ENCODE data around the gene REEP1.

The REEP1 gene, protein sequence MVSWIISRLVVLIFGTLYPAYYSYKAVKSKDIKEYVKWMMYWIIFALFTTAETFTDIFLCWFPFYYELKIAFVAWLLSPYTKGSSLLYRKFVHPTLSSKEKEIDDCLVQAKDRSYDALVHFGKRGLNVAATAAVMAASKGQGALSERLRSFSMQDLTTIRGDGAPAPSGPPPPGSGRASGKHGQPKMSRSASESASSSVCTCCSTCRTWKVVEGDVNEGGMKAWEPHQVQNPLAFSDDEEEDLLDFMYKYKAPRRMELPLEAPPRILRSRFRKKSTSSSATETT

DNA sequence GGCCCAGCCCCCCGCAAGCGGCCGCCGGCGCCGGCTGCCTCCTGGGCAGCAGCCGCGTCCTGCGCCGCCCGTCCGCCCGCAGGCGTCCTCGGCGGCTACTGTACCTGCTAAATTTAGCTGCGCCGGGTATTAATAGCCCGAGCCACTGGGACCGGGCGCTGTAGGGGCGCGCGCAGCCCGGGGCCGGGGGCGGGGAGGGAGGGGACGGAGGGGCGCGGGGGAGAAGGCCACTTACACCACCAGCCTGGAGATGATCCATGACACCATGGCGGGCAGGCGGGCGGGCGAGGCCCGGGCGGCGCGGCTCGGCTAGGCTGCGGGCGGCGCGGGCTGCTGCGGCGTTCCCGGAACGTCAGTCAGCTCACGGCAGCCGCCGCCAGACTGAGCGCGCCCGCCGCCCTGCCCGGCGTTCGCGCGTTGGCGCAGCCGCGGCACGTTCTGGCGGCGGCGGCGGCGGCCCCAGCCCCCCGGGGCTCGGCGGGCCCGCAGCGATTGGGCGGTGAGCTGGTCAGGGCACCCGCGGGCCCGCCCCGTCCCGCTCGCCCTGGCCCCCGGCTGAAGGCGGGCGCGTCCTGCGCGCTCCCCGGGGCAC lies at the start of gene REEP1:
REEP1 (minus strand) TSS at position 383 of the 592 bp plus-strand sequence; CDS start at position 267, 116 bp downstream.
- DNase-seq: no peak

DNA sequence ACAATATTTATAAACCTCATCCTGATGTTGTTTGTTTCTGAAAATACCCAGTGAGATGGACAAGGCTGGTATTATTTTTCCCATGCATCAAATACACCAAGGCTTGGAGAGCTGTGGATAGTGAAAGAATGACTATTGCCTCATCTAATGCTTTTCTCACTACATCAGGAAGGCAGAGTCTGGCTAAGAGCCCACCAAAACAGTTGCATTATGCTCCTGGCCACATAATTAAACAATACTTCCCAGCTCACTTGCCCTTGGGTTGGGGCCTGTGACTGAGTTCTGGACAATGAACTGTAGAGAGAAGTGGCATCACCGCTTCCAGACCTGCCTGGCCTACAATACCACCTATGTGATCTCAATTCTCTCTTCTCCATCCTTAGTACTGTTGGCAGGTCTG lies 46.4 kb upstream of the REEP1 start:
- no peak for DNase-seq

DNA sequence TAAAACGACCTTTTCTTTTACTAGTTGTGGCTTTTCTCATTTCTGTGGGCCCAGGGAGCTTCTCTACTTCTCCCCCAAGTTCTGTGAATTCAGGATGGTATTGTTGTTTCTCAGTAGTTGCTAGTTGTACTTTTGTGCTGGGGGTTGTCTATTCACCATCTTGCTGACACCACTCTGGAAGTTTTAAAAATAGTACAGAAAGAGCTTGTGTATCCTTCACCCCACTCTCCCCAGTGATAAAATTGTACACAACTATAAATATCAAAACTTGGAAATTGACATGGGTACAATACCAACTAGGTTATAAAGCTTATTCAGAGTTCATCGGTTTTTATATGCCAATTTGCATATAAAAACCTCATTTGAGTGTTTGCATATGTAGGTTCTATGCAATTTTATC lies 45.3 kb upstream of the REEP1 start:
- DNase-seq: no peak

DNA sequence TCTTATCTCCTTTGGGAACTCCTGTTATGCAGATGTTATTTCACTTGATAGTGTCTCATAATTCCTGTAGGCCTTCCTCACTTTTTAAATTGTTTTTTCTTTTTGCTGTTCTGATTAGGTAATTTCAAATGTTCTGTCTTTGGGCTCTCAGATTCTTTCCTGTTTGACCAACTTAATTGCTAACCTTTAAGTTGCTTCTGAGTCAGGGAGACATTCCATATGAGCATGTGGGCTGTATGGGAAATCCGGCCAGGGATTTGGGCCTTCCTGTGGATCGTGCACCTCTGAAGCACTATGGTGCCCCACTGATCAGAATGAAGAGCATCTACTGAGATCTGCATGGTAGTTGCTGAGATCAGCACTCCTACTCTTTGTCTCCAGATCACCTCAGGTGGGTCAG lies 44.7 kb upstream of the REEP1 start:
- DNase-seq: no peak

- no peak for DNase-seq
Measured at GRCh38 chr2:86378469-86378868, 41.0 kb upstream of the REEP1 start.

DNA sequence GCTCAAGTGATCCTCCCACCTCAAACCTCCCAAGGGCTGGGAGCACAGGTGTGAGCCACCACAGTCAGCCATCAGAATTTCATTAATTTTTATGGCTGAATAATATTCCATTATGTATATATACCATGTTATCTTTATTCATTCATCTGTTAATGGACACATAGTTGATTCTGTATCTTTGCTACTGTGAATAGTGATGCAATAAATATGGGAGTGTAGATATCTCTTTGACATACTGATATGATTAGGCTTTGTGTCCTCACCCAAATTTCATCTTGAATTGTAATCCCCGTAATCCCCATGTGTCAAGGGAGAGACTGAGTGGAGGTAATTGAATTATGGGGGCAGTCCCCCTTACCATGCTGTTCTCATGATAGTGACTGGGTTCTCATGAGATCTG lies 38.2 kb upstream of the REEP1 start:
- no peak for DNase-seq

GRCh38 chr2:86372641-86373502 lies 35.4 kb upstream of the REEP1 start:
- no peak for DNase-seq

DNA sequence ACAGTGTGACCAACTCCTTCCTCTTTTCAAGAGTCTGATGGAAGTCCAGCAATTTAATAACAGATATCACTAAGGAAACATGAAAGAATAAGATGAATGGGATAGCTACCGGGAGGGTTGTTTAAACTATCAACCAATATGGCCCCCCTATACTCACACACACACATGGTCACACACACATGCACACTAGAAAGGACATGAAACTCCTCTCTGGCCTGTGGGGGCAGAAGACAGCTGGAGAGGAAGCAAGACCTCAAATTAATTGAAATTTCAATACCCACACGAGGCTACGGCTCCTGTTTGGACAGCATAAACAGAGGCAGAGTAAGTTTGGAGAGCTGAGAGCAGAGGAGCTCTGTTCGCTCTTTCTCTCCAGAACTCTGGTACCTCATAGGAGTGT lies 34.7 kb upstream of the REEP1 start:
- DNase-seq: no peak

DNA sequence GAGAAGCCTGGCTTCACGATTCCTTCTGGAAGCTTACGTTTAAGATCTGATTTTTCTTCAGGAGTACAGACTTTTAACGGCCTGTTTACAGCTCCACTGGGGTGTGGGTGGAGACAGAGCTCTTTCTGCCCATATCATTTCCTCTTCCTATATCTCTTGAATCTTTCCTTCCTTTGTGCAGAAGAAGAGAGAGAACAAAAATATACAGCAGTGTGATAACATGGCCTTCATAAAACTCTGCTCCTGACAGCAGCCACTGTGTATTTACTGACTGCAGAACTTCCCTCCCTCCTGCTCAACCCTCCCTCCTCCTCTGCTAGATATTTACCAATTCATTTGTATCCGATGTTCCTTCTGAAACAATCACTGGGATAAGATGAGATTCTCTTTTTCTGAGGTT lies 34.1 kb upstream of the REEP1 start:
- no peak for DNase-seq

DNA sequence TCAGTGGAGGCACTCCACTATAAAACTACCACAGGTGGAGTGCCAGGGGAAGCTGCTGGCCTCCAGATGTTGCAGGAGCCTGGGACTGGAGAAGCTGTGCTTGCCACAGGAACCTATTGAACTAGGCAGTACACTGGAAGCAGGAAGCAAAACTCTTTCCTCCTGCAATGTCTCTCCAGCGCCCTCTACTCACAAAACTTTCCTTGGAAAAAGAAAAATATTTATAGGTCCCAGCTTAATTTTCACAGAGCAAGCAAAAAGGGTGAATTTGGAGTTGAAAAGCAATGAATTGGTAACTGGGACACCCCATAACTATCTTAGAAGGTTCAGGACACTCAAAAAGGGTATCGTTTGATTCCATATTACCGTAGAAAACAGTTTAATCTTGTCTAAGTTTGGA lies 33.2 kb upstream of the REEP1 start:
- DNase-seq: no peak

DNA sequence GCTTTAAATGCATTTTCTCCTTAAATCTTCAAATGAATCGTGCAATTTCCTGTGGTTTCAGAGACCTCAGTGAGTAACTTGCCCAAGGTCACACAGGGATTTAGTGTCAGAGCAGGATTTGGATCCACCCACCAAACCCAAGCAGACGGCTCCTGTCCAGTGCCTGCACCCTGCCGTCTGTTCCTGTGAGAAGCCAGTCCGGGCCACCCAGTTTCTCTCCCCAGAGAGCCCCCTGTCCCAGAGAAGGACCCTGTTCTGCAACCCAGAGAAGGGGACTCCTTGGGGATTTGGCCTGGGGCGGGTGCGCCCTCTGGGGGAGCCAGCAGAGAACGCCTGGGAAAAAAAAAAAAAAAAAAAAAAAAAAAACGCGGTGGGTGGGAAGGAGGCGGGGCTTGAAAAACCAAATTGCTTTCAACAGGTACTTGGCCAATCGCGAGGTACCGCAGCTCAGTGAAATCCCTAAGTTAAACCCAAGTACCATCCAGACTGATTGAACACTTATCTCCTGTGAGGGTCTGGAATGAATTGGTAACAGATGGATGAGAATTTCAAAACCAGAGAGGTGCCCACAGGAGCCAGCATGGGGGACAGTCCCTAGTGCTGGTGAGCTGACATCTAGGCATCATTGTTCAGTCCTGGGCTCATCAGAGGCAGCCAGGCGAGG lies 30.9 kb upstream of the REEP1 start:
- DNase-seq: peak; percentile 15 to 16

- no peak for DNase-seq
Measured at GRCh38 chr2:86367499-86367777, 30.0 kb upstream of the REEP1 start.

DNA sequence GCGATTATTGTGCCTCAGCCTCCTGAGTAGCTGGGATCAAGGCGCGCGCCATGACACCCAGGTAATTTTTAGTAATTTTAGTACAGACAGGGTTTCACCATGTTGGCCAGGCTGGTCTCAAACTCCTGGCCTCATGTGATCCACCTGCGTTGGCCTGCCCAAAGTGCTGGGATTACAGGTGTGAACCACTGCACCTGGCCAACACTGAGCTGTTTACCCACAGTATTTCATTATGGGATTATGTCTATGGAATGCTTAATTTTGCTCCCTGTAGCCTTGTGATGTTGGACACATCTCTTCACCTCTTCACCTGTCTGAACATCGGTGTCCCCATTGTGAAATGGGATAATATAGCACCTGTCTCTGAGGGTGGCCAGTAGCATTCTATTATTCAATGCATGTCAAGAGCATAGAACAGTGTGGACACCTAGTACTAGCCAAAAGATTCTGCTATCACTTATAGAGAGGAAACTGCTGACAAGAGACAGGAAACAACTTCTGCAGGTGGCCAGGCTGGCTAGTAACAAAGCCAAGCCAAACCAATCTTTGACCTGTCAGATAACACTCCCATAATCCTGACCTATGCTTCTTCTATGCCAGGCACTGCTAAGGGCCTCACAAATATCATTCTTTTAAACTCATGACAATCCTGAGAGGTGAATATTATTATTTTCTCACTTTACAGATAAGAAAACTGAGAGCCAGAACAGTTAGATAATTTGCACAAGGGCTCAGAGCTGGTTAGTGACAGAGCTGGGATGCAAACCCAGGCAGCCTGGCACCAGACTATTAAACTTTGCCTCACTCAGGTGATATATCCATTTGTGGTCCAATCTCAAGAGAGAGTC lies 29.4 kb upstream of the REEP1 start:
- no peak for DNase-seq

GRCh38 chr2:86364894-86365293 lies 27.5 kb upstream of the REEP1 start:
- no peak for DNase-seq

DNA sequence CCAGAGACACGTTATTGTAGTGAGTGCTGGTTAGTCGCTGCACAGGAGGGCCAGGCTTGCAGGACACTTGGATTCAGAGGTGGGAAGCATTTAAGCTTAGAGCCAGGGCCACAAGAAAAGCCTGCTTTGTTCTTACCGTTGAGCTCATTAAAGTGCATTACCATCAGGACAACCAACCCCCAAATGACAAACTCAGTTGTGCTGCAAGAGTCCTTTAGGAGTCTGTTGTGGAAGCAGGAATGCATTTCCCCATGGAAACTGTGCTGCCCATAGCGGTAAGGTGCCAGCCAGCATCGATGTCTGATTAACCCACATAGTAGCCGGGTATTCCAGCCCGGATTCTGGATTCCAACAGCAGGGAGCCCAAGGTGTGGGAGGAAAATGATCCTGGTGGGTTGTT lies 23.4 kb upstream of the REEP1 start:
- no peak for DNase-seq

GRCh38 chr2:86358957-86359356 lies 21.5 kb upstream of the REEP1 start:
- no peak for DNase-seq

DNA sequence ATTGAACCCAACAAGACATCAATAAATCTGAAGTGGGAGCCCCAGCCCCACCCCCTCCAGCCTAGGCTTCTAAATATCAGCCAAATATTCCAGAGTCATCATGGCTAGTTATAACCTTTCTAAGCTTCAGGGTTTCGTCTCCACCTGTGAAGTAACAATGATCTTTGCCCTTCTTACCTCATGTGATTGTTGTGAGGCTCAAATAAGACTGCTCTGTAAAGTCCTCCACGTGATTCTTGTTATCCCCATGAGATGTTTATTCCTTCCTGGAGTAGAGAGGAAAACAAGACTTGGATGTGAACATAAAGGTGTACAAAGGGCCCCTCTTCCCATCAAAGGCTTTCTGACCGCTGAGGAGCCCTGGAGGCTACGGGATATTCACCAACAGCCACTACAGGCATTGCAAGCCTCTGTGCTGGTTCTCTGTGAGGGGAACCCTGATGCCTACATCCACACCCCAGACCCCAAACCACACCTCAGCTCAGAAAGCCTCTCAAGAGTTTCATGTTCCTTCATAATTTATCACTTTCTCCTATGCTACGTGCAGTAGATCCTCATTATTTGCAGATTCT lies 20.1 kb upstream of the REEP1 start:
- DNase-seq: no peak

DNA sequence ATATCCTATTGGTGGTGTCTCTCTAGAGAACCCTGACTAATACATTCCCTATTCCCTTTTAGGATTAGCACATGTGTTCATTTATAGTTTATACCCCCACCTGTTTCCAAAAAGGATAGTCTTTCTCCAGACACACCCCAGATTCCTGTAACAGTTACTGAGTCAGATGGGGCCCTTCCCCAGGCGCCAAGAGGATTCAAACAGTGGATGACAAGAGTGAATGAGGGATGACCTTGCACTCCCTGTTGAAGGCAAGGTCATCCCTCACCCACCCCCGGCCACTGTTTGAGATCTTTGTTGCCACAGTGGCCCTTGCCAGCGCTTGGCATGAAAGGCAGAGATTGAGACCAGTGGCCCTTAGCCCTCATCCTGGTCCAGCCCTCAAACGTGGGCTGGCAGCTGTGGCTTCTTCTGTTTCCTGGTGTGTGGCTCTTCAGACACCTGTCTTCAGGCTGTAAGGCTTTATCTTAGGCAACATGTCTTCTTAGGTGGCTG lies 15.3 kb upstream of the REEP1 start:
- DNase-seq: no peak

- no peak for DNase-seq
Measured at GRCh38 chr2:86352137-86352726, 14.8 kb upstream of the REEP1 start.

GRCh38 chr2:86350751-86351150 lies 13.3 kb upstream of the REEP1 start:
- no peak for DNase-seq

DNA sequence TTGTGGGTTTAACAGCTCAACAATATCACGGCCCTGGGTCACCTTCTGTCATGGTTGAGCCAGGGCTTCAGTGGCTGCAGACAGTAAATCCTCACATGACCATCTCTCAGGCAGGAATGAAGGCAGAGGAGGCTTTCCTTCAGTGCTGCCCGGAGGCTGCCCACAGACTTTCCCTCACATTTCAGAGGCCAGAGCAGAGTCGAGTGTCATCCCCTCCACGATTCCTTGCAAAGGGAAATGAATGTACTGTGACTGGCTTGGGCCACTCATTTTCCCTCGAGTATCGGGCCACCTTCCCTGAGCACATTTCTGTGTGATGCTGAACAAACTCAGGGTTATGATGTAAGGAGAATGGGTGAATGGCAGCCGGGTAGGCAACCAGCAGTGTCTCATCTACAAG lies 10.0 kb upstream of the REEP1 start:
- no peak for DNase-seq

All from activated CD4-positive, alpha-beta T cell treated with anti-CD3 and anti-CD28 coated beads, Interleukin-2, amount 50 U/mL, for 4 hours (primary cell).